HG03135 (cell line): Measurements from ENCODE around the gene LIMS2.

ENCODE experiments used
- ATAC-seq: cut with Tn5 transposase; IDR thresholded peaks from one replicate; pipeline ENCODE4 v1.9.1; 2021; ENCODE audit warnings: mild to moderate bottlenecking, moderate library complexity; ENCODE audit not compliant: unreplicated experiment

Gene LIMS2

GRCh38 chr2:127623388-127624319 lies 51.7 kb downstream of the LIMS2 start:
- ATAC-seq = no peak

DNA sequence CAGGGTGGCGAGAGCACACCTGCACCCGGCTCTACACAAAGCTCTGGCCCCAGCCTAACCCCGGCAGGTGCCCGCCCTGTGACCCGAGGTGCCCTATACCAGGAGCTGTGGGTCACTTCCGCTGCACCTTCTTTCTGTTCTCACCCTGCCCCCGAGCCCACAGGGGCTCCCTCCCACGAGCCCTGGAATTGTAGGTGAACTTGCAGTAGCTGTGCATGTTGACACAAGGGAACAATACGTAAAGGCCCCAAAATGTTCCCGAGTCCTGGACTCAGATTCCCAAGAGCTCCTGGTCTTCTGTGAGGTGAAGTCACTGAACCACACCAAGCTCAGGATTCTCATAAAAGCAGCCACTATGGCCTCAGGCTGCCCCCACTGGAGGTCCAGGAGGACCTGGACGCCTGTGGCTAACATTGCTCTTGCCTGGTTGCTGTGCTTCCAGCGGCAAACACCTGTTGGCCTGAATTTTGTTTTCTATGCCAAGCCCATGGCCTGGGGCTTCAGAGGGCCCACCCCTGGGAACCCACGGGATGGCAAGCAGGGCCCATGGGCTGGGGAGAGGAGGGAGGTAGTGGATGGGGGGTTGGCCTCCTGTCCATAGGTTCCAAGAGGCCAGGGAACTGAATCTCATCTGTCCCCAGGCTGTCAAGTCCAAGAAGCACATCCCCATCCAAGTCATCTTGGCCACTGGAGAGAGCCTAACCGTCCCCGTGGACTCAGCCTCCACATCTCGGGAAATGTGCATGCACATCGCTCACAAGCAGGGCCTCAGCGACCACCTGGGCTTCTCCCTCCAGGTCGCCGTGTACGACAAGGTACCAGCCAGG lies 52.6 kb downstream of the LIMS2 start:
- ATAC-seq = no peak

GRCh38 chr2:127621981-127622431 lies 53.3 kb downstream of the LIMS2 start:
- no peak for ATAC-seq

- ATAC-seq = no peak
These were observed 54.5 kb downstream of the LIMS2 start for GRCh38 chr2:127620866-127621265.

DNA sequence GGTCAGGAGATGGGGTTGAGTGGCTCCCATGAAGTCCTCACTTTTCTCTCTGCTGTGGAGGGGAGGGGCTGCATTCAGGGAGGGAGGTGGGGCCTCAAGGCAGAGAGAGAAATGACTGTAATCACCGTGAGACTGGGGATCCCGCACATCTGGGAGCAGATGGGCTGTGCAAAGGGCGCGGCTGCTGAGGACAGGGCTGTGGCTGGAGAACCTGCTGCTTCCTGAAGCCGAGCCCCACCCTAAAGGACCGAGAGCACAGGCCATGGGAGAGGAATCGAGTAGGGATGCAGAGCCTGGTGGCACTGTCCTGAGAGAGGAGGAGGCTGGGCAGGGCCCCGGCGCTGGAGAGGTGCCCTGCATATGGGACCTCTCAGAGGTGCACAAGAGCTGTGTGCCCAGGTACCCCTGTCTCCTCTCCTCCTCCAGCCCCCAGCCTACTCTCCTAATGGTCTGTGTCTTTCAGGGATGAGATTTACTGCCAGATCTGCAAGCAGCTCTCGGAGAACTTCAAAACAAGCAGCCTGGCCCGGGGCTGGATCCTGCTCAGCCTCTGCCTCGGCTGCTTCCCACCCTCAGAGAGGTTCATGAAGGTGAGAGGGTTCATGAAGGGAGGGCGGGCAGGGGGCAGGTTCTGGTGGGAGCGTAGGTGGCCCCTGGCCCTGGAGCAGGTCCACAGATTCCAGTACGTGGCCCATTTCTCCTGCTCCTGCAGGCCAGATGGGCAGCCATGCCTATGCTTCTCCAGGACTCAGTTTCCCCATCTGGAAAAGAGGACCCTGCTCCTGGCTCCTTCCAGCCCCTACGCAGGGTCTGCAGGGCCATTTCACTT lies 55.2 kb downstream of the LIMS2 start:
- ATAC-seq = no peak

GRCh38 chr2:127619203-127619590 lies 56.1 kb downstream of the LIMS2 start:
- no peak for ATAC-seq

- no peak for ATAC-seq
These were observed 56.7 kb downstream of the LIMS2 start for GRCh38 chr2:127618551-127619202.

DNA sequence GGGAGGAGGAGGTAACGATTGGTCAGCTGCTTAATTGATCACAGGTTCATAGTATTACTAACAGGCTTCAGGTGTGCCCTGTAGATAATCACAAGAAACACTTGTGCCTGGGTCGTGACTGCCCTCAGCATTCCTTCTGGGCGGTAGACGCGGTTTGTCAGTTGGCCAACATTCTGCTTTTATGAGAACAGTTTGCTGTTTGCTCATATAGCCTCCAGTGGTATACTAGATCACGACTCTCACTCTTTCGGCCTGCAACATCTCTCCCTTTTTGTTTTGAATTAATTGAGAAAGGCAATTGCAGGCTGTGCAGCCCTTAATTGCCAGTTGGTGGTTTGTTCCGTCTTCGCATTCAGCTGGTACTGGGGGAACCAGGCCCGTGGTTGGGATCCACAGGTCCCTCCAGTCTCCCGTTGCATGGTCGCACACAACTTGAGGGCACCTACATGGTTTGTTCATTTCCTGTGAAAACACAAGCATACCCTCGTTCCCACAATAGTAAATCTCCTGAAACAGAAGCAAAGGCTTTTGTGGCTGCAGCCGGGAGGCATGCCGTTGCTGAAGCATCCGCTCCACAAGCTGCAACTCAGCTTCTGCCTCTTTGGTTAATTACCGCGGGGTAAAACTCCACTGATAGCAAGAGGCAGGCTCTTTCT lies 59.7 kb downstream of the LIMS2 start:
- no peak for ATAC-seq

- no peak for ATAC-seq
These were observed 60.6 kb downstream of the LIMS2 start for GRCh38 chr2:127614731-127615130.

- ATAC-seq = no peak
These were observed 61.1 kb downstream of the LIMS2 start for GRCh38 chr2:127614246-127614645.

- no peak for ATAC-seq
These were observed 63.1 kb downstream of the LIMS2 start for GRCh38 chr2:127612111-127612822.

- no peak for ATAC-seq
These were observed 64.0 kb downstream of the LIMS2 start for GRCh38 chr2:127611076-127611925.

GRCh38 chr2:127610561-127610960 lies 64.8 kb downstream of the LIMS2 start:
- no peak for ATAC-seq

DNA sequence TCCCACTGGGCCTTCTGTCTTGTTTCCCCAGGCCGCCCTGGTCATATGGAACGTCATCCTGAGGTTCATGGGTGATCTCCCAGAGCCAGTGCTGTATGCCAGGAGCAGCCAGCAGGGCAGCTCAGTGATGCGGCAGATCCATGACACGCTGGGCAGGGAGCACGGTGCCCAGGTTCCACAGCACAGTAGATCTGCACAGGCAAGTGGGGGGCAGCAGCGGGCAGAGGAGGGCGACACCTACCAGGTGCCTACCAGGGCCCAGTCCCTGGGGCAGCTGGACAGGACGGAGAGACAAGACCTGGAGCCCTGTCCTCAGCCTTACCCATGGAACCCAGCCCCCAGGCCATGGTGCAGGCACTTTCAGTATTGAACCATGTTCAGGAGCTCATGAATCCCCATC lies 65.5 kb downstream of the LIMS2 start:
- ATAC-seq = no peak

GRCh38 chr2:127609031-127609751 lies 66.1 kb downstream of the LIMS2 start:
- ATAC-seq = no peak

DNA sequence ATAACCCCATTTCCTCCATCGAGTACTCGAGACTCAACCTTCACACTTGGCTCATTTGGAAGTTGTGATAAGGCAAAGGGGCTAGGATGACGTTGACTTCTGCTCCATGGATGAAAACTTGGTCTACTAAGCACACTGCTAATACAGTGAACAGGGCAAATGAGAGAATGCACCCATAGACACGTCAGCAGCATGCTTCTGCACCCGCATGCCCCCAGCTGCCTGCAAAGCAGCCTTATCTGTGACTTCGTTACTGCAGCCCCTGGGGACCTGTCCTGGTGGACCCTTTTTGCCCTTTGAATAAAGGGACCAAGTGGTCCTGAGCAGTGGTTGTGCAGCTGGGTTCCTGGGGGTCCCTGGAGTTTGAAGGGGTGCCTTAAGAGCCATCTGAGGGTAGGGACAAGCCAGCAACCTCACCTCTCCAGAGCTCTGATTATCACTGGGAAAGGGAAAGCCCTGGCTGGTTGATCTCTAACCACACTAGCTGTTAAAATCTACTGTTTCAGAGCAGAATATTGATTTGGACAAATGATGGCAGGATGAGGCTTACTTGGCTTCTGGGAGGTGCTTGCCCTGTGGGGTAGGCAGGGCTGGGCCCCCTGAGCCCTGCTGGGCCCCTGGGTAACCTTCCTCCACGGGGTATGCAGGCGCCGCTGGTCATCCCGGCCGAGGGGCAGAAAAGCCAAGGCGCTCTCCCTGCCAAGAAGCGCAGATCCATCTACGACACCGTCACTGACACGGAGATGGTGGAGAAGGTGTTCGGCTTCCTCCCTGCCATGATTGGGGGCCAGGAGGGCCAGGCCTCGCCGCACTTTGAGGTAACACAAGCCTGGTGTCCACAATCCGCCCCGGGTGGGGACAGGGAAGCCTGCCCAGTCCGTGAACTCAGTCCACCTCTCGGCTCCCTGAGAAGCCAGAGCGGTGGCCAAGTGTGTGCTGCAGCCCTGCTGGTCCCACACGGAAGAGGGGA lies 67.0 kb downstream of the LIMS2 start:
- no peak for ATAC-seq
